Mucosa of stomach (tissue), 1 donor: ENCODE results near the gene ZSCAN26.

Source experiments
- H3K27me3 ChIP-seq: one replicate; pipeline ENCODE4 v1.7.0; 2013; ENCODE audit warnings: mild to moderate bottlenecking, low read length; ENCODE audit not compliant: control insufficient read depth, insufficient read depth
- H3K36me3 ChIP-seq: one replicate; pipeline ENCODE4 v1.7.0; 2013; ENCODE audit warnings: low read length; ENCODE audit not compliant: control insufficient read depth, insufficient read depth
- H3K4me1 ChIP-seq: one replicate; pipeline ENCODE4 v1.7.0; 2013; ENCODE audit warnings: mild to moderate bottlenecking, low read length; ENCODE audit not compliant: control insufficient read depth, insufficient read depth
- H3K4me3 ChIP-seq: one replicate; pipeline ENCODE4 v1.7.0; 2013; ENCODE audit warnings: low read length
- H3K9ac ChIP-seq: one replicate; pipeline ENCODE4 v1.7.0; 2013; ENCODE audit warnings: mild to moderate bottlenecking, low read length, moderate library complexity
- H3K9me3 ChIP-seq: one replicate; pipeline ENCODE4 v1.7.0; 2013; ENCODE audit warnings: mild to moderate bottlenecking, low read length, moderate library complexity; ENCODE audit not compliant: control insufficient read depth
- donor health status: Pancreatic carcinoma.

Gene ZSCAN26

DNA sequence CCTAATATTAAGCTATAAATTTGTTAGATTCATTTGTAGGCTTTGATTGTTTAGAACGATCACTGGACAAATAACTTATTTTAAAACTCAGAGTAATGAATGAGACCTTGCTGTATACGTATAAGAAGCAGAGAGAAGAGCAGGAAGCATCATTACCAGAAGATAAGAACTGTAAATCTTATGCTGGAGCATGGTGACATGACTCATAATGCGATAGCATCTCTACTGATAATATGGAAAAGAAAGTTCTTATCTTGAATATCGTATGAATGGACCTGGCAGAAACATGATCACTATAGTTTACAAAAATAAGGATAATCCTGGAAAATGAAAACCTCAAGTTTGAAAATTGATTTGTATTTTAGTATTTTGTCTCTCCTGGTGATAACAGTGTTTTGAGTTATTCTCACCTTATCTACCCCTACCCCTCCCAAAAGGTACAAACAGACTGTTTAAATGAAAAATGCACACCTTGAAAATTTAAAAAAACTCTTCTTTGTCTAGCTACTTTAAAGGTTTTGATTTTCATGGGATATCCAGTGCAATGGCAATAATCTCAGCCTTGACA, 2.0 kb upstream of the ZSCAN26 start:
- Histone ChIP-seq H3K36me3 (no peaks in the 10 kb centered on the region), H3K9ac (no peak overlapping the region), H3K9me3 (no peaks in the 10 kb centered on the region), H3K27me3 (no peaks in the 10 kb centered on the region), H3K4me1 (peaks cover 8% of the 10 kb centered on the region), H3K4me3 (no peak overlapping the region)

DNA sequence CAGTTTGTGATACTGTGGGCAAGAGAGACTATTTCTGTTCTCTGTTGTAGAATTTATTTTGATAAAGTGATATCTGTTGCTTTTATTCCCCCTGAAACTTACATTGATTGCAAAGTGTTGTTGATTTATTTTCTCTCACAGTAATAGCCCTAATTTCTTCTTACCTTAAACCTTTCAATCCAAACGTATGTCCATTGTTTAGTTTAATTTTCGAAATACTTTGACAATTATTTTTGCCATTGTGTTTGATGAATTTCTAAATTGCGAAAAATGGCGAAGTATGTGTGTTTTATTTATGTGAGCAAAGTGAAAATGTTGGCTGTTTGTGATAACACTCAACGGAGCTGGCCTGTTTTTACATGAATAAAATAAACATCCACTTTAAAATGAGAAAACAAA, 381 bp upstream of the ZSCAN26 start:
- no peaks in the 10 kb centered on the region for H3K36me3 ChIP-seq
- peaks cover 8% of the 10 kb centered on the region for H3K4me1 ChIP-seq
- peak overlapping the region; percentile 93 for H3K4me3 ChIP-seq
- peak overlapping the region; percentile 75 for H3K9ac ChIP-seq
- no peaks in the 10 kb centered on the region for H3K27me3 ChIP-seq
- H3K9me3 ChIP-seq, result no peaks in the 10 kb centered on the region

DNA sequence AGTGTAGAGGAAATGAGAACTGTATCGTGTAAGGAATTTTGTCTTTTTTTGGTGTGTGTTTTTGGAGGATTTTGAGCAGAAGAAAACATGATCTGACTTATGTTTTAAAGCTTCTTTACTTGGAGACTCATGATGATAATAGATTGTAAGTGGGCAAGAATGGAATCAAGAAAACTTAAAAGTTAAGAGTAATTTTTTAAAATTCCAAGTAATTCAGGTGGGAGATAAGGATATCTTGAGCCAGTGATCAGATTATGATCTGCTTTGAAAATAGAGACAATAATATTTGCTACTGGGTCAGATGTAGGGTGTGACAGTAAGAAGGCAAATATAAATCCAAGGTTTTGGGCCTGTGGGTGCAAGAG, 734 bp downstream of the ZSCAN26 start:
- no peaks in the 10 kb centered on the region for H3K9me3 ChIP-seq
- H3K9ac ChIP-seq, result peak overlapping the region; percentile 75
- no peaks in the 10 kb centered on the region for H3K36me3 ChIP-seq
- peak overlapping the region; percentile 93 for H3K4me3 ChIP-seq
- H3K27me3 ChIP-seq, result no peaks in the 10 kb centered on the region
- peaks cover 8% of the 10 kb centered on the region for H3K4me1 ChIP-seq

DNA sequence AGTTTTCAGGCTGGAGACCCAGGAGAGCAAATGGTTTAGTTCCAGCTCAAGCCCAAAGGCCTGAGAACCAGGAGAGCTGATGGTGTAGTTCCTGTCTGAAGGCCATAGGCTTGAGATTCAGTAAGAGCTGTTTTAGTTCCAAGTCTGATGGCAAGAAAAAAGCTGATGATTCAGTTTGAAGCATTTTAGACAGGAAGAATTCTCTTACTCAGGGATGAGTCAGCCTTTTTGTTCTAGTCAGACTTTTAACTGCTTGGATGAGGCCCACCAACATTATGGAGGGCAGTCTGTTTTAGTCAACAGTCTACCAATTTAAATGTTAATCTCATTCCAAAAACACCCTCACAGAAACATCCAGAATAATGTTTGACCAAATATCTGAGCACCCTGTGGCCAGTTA, 2.5 kb downstream of the ZSCAN26 start:
- no peaks in the 10 kb centered on the region for H3K9me3 ChIP-seq
- no peak overlapping the region for H3K9ac ChIP-seq
- no peaks in the 10 kb centered on the region for H3K36me3 ChIP-seq
- peaks cover 8% of the 10 kb centered on the region for H3K4me1 ChIP-seq
- H3K27me3 ChIP-seq, result no peaks in the 10 kb centered on the region
- H3K4me3 ChIP-seq, result no peak overlapping the region

DNA sequence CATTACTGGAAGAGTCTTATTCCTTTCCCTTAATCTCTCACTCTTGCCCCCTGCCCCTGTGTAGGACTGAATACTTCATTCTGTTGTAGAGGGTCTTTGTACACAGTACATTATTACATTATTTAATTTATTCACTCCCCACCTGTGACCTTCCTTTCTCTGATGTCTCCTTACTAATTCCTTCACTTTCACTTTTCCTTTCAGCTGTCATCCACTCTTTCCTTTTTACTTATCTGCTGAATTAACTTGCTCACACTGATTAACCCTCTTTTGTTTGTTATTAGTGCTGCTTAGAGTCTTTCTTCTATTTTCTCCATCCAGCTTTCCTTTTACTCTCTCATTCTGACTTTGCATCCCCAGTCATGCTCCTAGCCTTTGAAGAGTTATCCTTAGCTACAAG, 7.9 kb downstream of the ZSCAN26 start:
- Histone ChIP-seq H3K4me3 (no peak overlapping the region), H3K4me1 (no peaks in the 10 kb centered on the region), H3K36me3 (no peaks in the 10 kb centered on the region), H3K9ac (no peak overlapping the region), H3K27me3 (no peaks in the 10 kb centered on the region), H3K9me3 (no peaks in the 10 kb centered on the region)

DNA sequence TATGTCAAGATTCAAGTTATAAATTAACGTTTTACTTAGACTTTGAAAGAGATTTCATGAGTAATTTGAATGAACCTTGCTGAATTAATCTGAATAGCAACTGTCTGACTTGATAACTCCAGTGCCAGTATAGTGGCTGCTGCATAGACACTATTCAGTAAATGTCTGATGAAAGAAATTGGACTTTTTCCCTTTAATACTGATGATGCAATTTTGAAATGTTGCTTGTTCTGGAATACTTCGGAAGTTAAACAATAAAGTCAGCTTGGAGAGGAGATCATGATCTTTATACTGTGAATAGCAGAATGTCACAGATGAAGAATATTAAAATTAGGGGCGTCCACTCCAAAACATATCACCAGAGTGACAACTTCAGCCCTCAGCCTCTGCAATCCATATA, 10.8 kb downstream of the ZSCAN26 start:
- Histone ChIP-seq H3K4me1 (no peaks in the 10 kb centered on the region), H3K27me3 (no peaks in the 10 kb centered on the region), H3K9me3 (no peaks in the 10 kb centered on the region), H3K9ac (no peak overlapping the region), H3K4me3 (no peak overlapping the region), H3K36me3 (no peaks in the 10 kb centered on the region)

DNA sequence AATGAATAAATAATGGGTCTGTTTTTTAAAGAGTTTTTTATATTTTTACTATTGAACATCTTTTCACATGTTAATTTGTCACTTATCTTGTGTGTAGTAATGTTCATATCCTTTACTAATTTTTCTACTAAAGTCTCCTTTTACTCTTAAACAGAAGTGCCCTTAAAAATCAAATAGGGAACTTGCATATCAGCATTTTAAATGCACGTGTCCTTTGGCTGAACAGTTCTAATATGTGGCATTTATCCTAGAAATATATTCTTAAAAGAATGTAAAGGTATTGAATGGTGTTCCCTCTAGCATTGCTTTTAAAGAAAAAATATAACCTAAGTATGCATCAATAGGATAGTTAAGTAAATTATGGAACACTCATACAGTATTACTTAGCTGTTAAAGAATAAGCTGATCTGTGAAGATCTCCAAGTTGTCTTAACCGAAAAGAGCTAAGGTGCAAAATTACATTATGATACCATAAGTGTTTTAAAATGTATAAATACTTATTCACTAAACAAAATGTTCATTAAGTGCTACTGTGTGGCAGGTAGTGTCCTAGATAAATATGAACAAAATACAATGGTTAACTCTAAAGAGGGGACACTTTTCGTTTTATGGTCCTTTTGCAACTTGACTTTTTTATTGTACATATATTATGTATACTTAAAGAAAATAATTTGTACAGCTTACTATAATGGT, 13.8 kb downstream of the ZSCAN26 start:
- H3K9me3 ChIP-seq, result no peaks in the 10 kb centered on the region
- H3K4me1 ChIP-seq, result no peaks in the 10 kb centered on the region
- H3K9ac ChIP-seq, result peak overlapping the region; percentile 66
- no peaks in the 10 kb centered on the region for H3K27me3 ChIP-seq
- H3K36me3 ChIP-seq, result no peaks in the 10 kb centered on the region
- H3K4me3 ChIP-seq, result peak overlapping the region; percentile 27

DNA sequence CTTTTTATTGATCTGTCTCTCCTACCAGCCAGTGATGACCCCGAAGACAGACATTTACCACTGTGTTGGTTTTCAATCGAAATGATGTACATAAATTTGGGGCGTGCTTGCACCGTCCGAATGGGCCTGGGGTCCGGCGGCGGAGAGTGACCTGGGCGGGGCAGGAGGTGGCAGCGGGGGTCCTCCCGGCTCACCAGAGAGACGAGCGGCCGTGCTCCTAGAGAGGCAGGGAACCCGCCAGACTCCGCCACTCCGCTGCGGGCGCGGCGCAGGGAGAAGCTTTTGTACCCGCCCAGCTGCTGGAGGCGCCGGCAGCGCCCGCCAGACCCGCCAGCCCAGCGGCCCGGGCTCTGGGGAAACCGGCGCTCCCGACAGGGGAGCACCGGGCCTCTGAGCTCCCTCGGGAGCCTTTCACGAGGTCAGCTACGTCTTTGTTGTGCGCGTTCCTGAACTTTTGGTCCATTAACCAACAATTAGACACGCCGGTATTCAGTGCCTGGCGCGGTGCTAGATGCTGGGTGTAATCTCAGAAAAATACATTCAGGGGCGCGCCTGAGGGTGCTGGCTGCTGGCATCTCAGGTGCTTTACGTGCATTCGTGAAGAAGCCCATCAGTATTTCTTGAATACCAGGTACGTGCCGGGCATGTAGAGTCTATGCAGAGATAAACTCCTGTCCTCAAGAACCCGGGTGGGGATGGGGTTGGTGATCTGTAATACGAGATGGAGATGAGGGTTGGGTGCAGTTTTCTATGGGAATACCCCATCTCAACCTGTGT, 14.5 kb downstream of the ZSCAN26 start, which contains the start of gene PGBD1:
Gene PGBD1 (plus strand): TSS at position 285 of the 777 bp plus-strand sequence. CDS start 2,242 bp downstream, outside the sequence.
- H3K4me1 ChIP-seq, result no peaks in the 10 kb centered on the region
- peak within 1 kb of the TSS; percentile 27 for H3K4me3 ChIP-seq
- H3K9me3 ChIP-seq, result no peaks in the 10 kb centered on the region
- no peaks in the 10 kb centered on the region for H3K27me3 ChIP-seq
- H3K9ac ChIP-seq, result peak within 1 kb of the TSS; percentile 66
- no peaks in the 10 kb centered on the region for H3K36me3 ChIP-seq

DNA sequence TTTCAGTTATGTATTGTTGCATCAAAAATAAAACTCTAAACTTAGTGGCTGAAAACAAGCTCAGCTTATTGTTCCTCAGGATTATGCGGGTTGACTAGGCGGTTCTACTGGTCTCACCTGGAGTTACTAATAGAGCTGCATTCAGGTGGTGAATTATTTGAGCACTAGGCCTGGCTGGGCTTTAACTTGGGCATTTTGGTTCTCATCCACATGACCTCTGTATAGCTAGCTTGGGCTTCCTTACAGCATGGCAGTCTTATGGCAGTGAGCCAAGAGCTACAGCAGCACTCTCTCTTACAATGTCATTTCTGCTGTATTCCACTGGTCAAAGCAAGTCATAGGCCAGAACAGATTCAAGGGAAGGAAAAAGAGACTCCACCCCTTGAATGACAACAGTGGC, 16.0 kb downstream of the ZSCAN26 start:
- Histone ChIP-seq H3K9ac (no peak overlapping the region), H3K9me3 (no peaks in the 10 kb centered on the region), H3K4me3 (no peak overlapping the region), H3K36me3 (no peaks in the 10 kb centered on the region), H3K27me3 (no peaks in the 10 kb centered on the region), H3K4me1 (no peaks in the 10 kb centered on the region)

DNA sequence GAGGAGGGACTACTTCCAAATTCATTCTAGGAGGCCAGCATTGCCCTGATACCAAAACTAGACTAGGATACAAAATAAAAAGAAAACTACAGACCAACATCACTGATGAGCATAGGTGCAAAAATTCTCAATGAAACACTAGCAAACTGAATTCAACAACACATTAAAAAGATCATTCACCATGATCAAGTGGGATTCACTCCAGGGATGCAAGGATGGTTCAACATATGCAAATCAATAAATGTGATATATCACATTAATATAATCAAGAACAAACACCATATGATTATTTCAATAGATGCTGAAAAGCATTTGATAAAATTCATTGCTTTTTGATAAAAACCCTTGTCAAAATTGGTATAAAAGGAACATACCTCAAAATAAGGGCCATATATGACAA, 24.6 kb downstream of the ZSCAN26 start:
- H3K9ac ChIP-seq, result no peak overlapping the region
- H3K27me3 ChIP-seq, result no peaks in the 10 kb centered on the region
- no peaks in the 10 kb centered on the region for H3K36me3 ChIP-seq
- H3K4me3 ChIP-seq, result no peak overlapping the region
- H3K9me3 ChIP-seq, result no peaks in the 10 kb centered on the region
- H3K4me1 ChIP-seq, result no peaks in the 10 kb centered on the region

DNA sequence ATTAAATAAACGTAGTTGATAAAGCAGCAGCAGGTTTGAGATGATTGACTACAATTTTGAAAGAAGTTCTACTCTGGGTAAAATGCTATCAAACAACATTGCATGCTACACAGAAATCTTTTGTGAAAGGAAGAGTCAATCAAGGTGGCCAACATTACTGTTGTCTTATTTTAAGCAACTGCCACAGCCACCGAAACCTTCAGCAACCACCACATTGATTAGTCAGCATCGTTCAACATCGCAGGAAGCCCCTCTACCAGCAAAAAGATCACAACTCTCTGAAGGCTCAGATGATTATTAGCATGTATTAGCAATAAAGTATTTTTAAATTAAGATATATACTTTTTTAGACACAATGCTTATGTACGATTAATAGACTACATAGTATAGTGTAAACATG, 28.4 kb downstream of the ZSCAN26 start:
- Histone ChIP-seq H3K27me3 (no peaks in the 10 kb centered on the region), H3K36me3 (no peaks in the 10 kb centered on the region), H3K4me1 (no peaks in the 10 kb centered on the region), H3K9ac (no peak overlapping the region), H3K9me3 (no peaks in the 10 kb centered on the region), H3K4me3 (no peak overlapping the region)

DNA sequence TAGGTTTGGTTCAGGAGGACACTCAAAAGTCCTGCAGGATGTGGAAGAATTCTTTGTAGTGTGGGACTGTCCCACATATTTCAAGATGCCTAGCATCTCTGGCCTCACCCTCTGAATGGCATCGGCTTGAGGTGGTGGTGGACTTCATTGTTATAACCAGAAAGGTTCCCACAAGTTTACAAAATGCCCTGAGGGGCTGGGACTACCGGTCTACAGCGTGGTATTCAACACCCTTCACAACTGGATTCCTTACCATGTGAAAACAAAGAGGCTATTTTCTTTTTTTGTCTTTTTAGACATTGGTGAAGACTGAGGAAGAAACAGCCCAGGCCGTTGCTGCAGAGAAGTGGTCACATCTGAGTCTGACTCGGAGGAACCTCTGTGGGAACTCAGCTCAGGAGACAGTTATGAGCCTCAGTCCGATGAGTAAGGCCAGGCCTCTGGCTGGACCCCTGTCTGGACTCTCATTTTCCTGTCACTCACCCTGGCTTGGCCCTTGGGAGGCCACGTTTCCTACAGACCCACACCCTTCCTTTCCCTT, 29.6 kb downstream of the ZSCAN26 start:
- Histone ChIP-seq H3K4me3 (no peak overlapping the region), H3K36me3 (no peaks in the 10 kb centered on the region), H3K27me3 (no peaks in the 10 kb centered on the region), H3K9me3 (no peaks in the 10 kb centered on the region), H3K4me1 (no peaks in the 10 kb centered on the region), H3K9ac (no peak overlapping the region)
